ENCODE measurements around the gene TARS1.
"Not testable (repeated sequence)": the region's sequence is repeated elsewhere in the genome, so short reads cannot be mapped to it uniquely, and the experiment has no call there.

The TARS1 gene

GRCh38 chr5:33489481-33490067 is 48.8 kb downstream of the TARS1 start:
- DNase-seq = no peak

GRCh38 chr5:33490071-33490665 is 49.4 kb downstream of the TARS1 start:
- DNase-seq = no peak

- no peak for DNase-seq
Measured at GRCh38 chr5:33491941-33492340, 51.2 kb downstream of the TARS1 start.

GRCh38 chr5:33494466-33494865 is 53.7 kb downstream of the TARS1 start:
- DNase-seq = no peak

- no peak for DNase-seq
Measured at GRCh38 chr5:33501260-33501659, 60.5 kb downstream of the TARS1 start.

GRCh38 chr5:33501899-33502298 is 61.1 kb downstream of the TARS1 start:
- DNase-seq = no peak

GRCh38 chr5:33504570-33504969 is 63.8 kb downstream of the TARS1 start:
- no peak for DNase-seq

- DNase-seq = no peak
Measured at GRCh38 chr5:33507426-33507825, 66.7 kb downstream of the TARS1 start.

- DNase-seq = no peak
Measured at GRCh38 chr5:33509036-33509435, 68.3 kb downstream of the TARS1 start.

- DNase-seq = no peak
Measured at GRCh38 chr5:33513462-33514185, 72.9 kb downstream of the TARS1 start.

- DNase-seq = not testable (repeated sequence)
Measured at GRCh38 chr5:33515366-33515765, 74.6 kb downstream of the TARS1 start.

- no peak for DNase-seq
Measured at GRCh38 chr5:33516421-33516820, 75.7 kb downstream of the TARS1 start.

Measured in NCI-H748 treated with DMSO at 0.1 percent for 48 hours (cell line).